Stimulated activated CD4-positive, alpha-beta T cell treated with anti-CD3 and anti-CD28 coated beads, Interleukin-4, amount 100 ng/mL, for 4 hours (primary cell): ENCODE measurements around the gene FITM1.

Experiments used
- DNase-seq, 2 experiments: peaks; one replicate each; pipeline ENCODE4 v3.0.0-alpha.2; 2020

The FITM1 gene

DNA sequence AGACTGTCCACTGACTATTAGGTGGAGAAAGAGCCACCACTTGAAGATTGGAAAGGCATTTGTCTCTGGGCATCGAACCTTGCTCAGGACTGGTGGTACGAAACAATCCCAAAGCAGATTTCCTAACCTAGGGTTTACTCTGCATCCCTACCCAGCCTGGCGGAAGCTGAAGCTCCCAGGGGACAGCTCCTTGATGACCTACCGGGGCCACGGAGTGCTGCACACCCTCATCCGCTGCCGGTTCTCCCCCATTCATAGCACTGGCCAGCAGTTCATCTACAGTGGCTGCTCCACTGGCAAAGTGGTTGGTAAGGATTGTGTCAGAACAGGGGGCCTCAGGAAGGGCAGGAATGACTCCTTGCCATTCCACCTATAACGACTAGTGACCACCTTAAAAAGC lies 9.2 kb upstream of the FITM1 start:
- DNase-seq, result no peak

DNA sequence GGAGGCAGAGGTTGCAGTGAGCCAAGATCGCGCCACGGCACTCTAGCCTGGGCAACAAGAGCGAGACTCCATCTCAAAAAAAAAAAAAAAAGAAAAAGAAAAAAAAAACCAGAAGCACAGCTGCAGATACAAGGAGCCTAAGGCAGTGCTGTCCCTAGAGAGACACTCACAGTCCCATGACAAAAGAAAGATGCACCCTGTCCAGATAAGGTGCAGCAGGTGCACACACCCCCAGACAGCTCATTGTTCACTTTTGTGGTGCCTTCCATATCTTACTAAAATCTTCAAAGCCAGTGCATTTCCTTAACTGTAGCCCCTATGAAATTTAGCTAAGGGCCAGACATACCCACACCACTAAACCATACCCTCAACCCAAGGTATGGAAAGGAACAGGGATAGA lies 8.0 kb upstream of the FITM1 start:
- DNase-seq, result no peak

DNA sequence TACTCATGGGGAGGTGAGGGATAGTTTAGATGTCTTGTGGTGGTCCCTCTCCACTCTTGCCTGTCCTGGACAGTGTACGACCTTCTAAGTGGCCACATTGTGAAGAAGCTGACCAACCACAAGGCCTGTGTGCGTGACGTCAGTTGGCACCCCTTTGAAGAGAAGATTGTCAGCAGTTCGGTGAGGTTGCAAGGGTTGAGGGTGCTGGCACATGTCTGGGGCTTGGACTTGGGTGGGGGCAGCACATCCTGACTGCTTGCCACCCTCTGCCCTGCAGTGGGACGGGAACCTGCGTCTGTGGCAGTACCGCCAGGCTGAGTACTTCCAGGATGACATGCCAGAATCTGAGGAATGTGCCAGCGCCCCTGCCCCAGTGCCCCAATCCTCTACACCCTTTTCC lies 7.6 kb upstream of the FITM1 start:
- no peak for DNase-seq

DNA sequence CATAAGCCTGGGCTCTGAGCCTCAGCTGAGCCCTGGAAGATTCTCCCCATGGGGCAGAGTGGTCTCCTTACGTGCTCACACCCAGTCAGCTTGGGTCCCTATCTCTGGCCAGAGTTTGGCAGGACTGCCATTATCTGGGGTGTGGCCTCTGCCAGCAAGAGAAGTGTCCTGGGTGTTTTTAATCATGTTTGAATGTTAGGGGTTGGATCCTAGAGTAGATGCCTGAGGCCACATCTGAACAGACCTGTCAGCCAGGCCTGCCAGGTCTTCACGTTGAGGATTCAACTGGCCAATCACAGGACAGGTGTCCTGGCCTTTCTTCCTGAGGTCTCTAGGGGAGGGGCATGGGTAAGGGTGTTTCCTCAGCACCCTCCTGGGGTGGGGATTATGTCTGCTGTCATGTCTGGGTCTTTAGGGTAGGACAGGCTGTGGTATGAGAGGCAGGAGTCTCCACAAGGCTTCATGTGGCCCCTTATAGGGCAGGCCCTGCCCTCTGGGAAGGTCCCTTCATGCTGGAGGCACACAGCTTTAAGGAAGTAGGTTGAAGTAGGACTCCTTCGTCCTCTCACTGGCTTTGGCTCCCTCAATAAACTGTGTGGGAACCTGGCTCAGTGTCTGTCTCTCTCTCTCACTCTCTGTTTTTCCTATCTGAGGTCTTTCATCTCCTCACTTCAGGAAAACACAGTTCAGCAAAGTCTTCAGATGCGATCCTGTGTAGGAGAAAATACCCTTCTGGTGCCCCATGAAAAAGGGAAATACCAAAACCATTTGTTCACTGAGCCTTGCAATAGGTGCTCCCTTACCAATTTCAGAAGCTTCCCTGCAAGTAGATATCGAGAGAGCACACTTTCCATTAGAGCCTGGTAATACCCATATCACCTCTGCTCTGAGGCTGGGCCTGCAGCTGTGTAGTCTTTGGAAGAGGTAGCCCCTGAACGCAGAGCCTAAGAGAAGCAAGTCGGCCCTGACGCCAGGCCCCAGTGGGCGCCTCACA lies 6.7 kb upstream of the FITM1 start:
- no peak for DNase-seq

DNA sequence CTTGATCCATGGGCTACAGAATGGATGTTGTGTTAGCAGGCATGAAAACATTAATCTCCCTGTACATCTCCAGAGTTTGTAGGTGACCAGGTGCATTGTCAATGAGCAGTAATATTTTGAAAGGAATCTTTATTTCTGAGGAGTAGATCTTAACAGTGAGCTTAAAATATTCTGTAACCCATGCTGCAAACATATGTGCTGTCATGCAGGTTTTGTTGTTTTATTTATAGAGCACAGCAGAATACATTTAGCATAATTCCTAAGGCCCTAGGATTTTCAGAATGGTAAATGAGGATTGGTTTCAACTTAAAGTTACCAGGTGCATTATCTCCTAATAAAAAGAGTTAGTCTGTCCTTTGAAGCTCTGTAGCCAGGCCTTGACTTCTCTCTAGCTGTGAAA lies 3.5 kb upstream of the FITM1 start:
- no peak for DNase-seq

DNA sequence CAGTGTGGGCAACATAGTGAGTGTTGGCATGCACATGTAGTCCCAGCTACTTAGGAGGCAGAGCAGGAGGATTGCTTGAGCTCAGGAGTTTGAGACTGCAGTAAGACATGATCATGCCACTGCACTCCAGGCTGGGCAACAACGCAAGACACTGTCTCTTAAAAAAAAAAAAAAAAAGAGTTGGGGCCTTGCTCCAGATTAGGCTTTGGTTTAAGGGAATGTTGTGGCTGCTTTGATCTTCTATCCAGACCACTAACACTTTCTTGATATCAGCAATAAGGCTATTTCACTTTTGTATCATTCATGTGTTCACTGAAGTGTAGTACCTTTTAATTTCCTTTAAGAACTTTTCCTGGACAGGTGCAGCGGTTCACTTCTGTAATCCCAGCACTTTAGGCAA lies 2.8 kb upstream of the FITM1 start:
- DNase-seq, result no peak

DNA sequence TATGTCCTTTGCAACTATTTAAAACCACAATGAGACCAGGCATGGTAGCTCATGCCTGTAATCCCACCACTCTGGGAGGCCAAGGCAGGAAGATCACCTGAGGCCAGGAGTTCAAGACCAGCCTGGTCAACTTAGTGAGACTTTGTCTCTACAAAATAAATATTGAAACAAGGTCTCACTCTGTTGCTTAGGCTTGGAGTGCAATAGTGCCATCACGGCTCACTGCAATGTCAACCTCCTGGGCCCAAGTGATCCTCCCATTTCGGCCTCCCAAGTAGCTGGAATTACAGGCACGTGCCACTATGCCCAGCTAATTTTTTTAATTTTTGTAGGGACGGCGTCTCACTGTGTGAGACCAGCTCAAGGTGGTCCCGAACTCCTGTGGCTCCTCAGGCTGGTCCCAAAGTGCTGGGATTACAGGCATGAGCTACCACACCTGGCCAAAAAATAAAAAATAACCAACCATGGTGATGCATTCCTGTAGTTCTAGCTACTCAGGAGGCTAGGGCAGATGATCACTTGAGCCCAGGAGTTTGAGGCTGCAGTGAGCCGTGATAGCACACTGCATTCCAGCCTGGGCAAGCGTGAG lies 955 bp upstream of the FITM1 start:
- no peak for DNase-seq

DNA sequence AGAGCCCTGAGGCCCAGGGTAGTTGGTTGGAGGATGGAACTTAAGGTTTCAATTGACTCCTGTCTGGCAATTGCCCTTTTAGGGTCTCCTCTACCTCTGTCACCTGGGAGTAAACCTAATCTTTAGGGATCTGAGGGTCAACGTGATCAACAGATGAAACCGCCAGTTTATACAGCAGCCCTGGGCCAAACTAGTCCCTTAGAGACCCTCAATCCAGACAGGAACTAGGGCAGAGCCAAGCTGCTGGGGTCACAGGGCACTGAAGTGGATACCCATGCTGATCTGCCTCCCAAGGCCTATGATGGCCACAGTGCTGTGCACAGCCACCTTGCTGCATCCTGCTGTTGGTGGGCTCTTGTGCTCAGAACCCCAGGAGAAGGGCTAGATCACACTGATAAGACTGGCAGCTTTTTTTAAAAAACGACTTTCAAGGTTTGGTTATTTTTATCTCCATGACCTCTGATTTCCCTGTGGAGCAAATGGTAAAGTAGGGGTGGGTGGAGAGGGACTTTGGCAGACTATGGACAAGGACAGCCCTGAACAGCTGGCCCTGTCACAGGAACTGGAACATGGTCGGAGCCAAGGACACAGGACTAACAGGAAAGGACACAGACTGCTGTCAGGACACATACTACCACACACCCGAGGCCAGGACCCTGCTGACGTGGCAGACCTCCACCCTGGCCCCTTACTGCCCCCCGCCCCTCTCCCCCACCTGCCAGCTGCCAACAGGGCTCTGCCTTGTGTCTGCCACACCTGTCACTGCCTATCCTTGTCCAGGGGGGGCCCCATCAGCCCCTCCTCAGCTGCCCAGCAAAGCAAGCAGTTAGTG lies 474 bp downstream of the FITM1 start:
- no peak for DNase-seq

DNA sequence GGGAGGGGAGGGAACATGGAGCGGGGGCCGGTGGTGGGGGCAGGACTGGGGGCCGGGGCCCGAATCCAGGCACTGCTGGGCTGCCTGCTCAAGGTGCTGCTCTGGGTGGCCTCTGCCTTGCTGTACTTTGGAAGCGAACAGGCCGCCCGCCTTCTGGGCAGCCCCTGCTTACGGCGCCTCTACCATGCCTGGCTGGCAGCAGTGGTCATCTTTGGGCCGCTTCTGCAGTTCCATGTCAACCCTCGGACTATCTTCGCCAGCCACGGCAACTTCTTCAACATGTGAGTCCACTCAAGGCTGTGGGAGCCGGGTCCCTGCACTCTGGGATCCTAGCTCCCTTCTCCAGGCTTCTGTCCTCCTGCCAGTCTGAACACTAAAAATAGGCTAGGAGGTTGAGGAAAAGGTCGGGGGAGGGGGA lies 1.1 kb downstream of the FITM1 start:
- no peak for DNase-seq

DNA sequence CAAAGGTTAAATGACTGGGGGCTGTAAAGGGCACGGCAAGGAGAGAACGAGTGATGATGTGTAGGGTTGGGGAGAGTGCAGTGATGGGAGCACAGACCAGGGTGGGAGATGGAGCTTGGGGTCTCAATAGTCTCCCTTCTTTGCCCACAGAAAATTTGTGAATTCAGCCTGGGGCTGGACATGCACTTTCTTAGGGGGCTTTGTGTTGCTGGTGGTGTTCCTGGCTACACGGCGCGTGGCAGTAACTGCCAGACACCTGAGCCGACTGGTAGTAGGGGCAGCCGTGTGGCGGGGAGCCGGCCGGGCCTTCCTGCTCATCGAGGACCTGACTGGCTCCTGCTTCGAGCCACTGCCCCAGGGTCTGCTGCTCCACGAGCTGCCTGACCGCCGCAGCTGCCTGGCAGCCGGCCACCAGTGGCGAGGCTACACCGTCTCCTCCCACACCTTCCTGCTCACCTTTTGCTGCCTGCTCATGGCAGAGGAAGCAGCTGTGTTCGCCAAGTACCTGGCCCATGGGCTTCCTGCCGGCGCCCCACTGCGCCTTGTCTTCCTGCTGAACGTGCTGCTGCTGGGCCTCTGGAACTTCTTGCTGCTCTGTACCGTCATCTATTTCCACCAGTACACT lies 1.7 kb downstream of the FITM1 start:
- DNase-seq, result peak in 1 of 2 experiments; percentile 24

DNA sequence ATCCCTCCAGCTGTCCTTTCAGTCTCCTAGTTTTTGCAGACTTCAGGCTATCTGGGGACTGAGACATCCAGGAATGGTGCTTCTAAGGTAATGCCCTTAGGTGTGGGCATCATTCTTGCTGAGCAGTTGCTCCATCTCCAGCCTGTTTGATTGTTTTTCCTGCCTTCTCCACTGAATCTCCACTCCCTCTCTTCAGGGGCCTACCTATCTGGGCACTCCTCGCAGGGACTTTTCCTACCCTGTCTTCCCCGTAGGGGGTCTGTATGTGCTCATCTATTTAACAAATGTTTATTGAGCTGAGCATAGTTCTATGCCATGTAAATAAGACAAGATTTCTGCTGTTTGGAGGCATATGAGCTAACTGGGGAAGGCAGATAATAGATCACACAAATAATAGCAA lies 2.5 kb downstream of the FITM1 start:
- DNase-seq, result no peak

DNA sequence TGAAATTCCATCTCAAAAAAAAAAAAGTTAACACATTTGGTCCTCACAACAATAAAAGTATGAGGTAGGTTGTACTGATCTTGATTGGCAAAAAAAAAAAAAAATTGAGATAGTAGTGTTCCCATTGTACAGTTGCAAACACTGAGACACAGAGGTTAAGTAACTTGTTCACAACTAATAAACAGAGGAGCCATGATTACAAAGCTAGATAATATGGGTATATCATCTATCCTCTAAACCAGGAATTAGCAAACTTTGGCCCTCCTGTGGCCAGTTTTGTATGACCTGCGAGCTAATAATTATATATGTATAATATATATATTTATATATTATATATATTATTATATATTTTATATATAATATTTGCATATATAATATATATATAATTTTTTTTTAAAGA lies 3.3 kb downstream of the FITM1 start:
- DNase-seq, result no peak

DNA sequence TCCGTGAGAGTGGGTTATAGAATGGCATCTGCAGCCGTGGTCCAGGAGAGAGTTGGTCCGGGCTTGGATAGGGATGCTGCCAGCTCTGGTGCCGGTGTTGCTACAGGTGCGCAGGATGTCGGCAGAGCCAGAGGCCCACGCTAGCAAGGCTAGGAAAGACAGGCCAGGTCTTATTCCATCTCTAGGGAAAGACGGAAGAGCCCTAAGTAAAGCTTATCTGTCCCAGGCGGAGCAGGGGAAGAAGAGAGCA lies 5.0 kb downstream of the FITM1 start:
- no peak for DNase-seq

DNA sequence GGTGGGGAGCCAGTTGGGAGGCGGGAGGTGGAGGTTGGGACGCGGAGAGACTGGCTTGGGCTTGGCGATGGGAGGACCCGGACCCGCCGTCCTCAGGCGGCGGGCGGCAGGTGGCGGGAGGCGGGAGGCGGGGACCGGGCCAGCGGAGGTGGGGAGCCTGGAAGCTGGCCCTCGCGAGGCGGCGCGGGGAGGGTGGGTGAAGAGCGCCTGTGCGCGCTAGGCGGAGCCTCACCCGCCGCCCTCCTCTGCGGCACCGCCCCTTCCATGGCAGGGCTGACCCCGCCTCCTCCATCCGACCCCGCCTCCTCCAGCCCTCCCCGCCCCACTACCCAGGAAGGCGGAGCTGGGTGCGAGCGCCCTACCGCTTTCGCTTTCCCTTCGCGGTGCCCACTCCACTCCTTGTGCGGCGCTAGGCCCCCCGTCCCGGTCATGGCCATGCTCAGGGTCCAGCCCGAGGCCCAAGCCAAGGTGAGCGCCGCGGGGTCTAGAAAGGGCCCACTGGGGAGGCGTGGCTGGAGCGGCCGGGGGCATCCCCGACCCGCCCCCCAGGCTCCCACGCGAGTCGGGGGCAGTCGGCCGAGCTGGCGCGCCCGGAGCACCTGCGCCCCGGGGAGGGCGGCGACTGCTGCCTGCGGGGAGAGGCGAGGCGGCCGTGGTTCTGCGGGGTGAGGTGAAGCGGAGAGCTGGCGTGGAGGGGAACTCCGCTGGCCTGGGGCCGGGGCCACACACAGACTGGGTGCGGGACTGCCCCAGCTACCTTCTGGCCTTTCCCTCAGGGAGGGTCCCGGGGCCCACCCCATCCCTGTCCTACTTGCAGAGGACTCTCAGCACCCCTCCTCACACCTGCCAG lies 5.6 kb downstream of the FITM1 start, which contains the start of gene PSME1:
Gene PSME1 (plus strand): TSS at position 361 of the 850 bp plus-strand sequence. CDS start 69 bp downstream, at position 430.
- peak; percentile 91 to 95 for DNase-seq

DNA sequence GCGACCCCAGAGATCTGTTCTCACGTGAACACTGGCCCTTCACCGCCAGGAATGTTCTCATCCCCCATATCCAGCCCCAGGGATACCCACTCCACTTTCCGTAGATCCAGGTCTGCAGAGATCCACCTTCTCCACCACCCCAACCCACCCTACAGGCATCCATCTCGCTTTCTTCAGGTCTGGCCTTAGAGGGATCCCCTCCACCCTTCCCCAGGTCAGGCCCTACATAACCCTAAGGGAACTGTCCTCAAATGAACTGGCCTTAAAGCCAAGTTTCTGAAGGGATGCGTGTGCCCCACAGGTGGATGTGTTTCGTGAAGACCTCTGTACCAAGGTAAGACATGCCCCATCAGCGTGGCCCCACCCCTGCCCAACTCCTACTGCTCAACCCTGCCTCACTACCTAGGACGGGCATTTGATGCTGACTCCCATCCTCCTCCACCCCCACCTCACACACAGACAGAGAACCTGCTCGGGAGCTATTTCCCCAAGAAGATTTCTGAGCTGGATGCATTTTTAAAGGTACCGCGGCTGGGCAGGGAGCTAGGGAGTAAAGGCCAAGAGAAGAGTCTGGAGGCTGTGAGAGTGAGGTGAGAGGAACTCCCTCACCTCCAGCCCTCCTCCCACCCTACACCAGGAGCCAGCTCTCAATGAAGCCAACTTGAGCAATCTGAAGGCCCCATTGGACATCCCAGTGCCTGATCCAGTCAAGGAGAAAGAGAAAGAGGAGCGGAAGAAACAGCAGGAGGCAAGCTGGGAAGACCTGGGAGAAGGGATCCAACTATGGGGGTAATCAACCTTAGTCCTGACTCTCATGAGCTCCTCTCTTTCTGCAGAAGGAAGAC lies 6.4 kb downstream of the FITM1 start:
- DNase-seq, result no peak

DNA sequence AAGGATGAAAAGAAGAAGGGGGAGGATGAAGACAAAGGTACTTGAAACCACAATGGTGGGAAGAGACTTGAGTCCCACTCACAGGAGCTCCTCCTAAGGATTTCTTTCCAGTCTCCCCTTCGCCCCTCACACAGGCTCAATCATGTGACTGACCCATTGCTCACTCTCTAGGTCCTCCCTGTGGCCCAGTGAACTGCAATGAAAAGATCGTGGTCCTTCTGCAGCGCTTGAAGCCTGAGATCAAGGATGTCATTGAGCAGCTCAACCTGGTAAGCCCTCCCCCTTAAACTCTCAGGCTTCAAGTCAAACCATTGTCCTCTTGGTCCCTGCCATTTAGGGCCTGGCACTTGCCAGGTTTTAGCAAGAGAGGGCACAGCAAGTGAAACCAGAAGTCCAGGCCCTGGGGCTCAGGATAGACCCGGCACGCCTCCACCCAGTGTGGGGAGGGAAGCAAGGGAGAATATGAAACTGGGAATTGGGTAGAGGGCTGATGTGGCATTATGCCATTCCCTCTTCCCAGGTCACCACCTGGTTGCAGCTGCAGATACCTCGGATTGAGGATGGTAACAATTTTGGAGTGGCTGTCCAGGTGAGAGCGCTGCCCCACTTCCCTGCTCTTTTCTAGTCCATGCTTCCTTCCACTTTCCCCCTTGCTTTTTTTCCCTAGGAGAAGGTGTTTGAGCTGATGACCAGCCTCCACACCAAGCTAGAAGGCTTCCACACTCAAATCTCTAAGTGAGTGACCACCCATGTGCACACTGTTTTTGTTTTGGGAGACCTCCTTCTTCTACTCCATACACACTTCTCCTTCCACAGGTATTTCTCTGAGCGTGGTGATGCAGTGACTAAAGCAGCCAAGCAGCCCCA lies 7.3 kb downstream of the FITM1 start:
- no peak for DNase-seq

DNA sequence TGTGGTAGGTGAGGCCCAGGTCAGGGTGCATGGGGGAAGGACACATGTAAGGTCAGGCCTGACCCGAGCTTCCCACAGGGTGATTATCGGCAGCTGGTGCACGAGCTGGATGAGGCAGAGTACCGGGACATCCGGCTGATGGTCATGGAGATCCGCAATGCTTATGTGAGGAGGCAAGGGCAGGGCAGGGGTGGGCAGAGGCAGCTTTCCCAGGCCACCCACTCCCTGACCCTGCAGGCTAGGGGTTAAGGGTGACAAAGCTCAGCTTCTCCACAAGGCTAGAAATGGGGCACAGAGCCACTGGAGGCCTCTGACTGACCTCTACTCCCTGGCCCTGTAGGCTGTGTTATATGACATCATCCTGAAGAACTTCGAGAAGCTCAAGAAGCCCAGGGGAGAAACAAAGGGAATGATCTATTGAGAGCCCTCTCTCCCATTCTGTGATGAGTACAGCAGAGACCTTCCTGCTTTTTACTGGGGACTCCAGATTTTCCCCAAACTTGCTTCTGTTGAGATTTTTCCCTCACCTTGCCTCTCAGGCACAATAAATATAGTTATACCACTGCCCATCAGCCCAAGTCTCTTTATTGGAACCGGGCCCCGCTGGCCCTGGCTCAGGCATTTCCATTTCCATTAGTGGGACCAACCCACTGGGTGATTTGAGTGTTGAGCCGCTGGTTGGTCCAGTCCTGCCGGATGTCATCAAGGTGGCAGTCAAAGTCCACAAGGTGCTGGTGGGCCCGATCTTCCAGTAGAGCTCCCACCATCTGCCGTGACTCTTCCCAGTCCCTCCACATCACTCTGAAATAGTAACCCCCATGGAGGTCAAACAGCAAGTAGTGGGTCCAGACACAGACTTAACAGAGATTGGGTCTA lies 8.2 kb downstream of the FITM1 start:
- DNase-seq, result no peak

DNA sequence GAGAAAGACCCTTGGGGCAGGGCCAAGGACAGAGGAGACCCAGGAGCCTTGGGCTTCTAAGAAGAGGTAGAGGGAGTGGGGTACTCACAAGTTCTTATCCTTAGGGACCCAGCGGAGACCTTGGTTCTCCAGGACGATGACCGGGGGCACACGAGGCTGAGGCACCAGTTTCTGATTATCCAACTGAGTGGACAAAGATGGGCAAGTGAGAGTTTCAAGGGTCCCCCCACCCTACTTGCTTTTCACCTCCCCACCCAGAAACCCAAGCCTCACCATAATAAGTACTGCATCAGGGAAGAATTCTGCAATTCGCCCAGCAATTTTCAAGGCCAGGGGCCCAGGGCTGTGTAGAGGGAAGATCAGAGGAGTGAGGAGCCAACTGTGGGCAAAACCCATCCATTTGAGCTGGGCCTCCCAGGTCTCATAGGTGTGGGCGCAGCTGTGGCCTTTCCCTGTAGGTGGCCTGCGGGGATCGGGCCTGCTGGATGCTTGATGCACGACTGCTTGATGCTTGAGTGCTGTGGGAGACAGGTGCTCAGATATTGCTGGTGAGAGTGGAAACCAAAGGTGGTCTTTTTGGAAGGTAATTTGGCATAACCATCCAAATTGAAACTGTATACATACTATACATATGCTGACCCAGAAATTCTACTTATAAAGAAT lies 8.9 kb downstream of the FITM1 start:
- DNase-seq, result no peak
